Esophagus (tissue), 2 donors: ENCODE data around the gene FHL2. TPM values are rescaled to one million over a fixed set of nuclear protein-coding genes. Genes with fewer than 3 reads are reported as not detected.

Experiments used
- H3K27ac ChIP-seq, 2 donors: one replicate each; pipeline ENCODE4 v1.5.1; 2013; ENCODE audit warnings: low read depth in 2 of 2, mild to moderate bottlenecking in 2 of 2, inconsistent platforms in 1 of 2, low read length in 1 of 2, moderate library complexity in 1 of 2
- H3K27me3 ChIP-seq, 2 donors: one replicate each; pipeline ENCODE4 v1.6.1; 2013; ENCODE audit warnings: low read length in 2 of 2, control low read depth in 1 of 2, mild to moderate bottlenecking in 1 of 2; ENCODE audit not compliant: insufficient read depth in 2 of 2, control insufficient read depth in 1 of 2
- H3K36me3 ChIP-seq, 2 donors: one replicate each; pipeline ENCODE4 v1.6.1; 2013; ENCODE audit warnings: low read length in 1 of 2; ENCODE audit not compliant: control insufficient read depth in 2 of 2, insufficient read depth in 2 of 2
- H3K4me1 ChIP-seq, 2 donors: one replicate each; pipeline ENCODE4 v1.6.1; 2013; ENCODE audit warnings: low read length in 1 of 2; ENCODE audit not compliant: control insufficient read depth in 2 of 2, insufficient read depth in 2 of 2
- H3K4me3 ChIP-seq, 2 donors: one replicate each; pipeline ENCODE4 v1.5.1; 2013; ENCODE audit warnings: low read length in 2 of 2, mild to moderate bottlenecking in 2 of 2, low read depth in 1 of 2, moderate library complexity in 1 of 2
- H3K9me3 ChIP-seq, 2 donors: one replicate each; pipeline ENCODE4 v1.6.1; 2013; ENCODE audit warnings: mild to moderate bottlenecking in 2 of 2, low read depth in 1 of 2, low read length in 1 of 2, moderate library complexity in 1 of 2; ENCODE audit not compliant: control insufficient read depth in 2 of 2, insufficient read depth in 1 of 2
- WGBS, 2 donors: extraction: QIAGEN DNeasy Blood & Tissue Kit; methylation state at CpG; one replicate each; pipeline ENCODE4 v1.1.7; 2013; 5-methylcytosine and 5-hydroxymethylcytosine counted together
- polyA plus RNA-seq, 2 donors: library from polyadenylated mRNA; stranded (reverse); fragments of 200-250 nt; gene quantifications; one replicate each; pipeline ENCODE4 v1.2.3, GENCODE V29; 2013
- donor health status: healthy with polysubstance abuse.
- donor health status: Bipolar disorder and iron deficiency.

The FHL2 gene
- polyA plus RNA-seq, 2 donors, result 17.6 to 55.5 TPM

GRCh38 chr2:105362862-105363591 lies 35.8 kb downstream of the FHL2 start:
- H3K27ac ChIP-seq, result no peak overlapping the region
- peaks cover 0 to 2% of the 10 kb centered on the region in 2 donors for H3K4me1 ChIP-seq
- no peaks in the 10 kb centered on the region for H3K9me3 ChIP-seq
- 62 to 71% methylated on average over 15 of the region's 15 CpGs for WGBS, 2 donors
- no peak overlapping the region for H3K4me3 ChIP-seq
- H3K27me3 ChIP-seq, result no peaks in the 10 kb centered on the region
- peaks cover 9 to 27% of the 10 kb centered on the region in 2 donors for H3K36me3 ChIP-seq

GRCh38 chr2:105361102-105361889 lies 37.6 kb downstream of the FHL2 start:
- H3K4me3 ChIP-seq, result no peak overlapping the region
- H3K36me3 ChIP-seq, result peaks cover 8 to 21% of the 10 kb centered on the region in 2 donors
- WGBS, 2 donors, result 69 to 73% methylated on average over 11 of the region's 11 CpGs
- no peaks in the 10 kb centered on the region for H3K9me3 ChIP-seq
- H3K27ac ChIP-seq, result no peak overlapping the region
- H3K4me1 ChIP-seq, result peaks cover 0 to 2% of the 10 kb centered on the region in 2 donors
- no peaks in the 10 kb centered on the region for H3K27me3 ChIP-seq

- Histone ChIP-seq H3K27ac (no peak overlapping the region), H3K36me3 (peaks cover 7 to 15% of the 10 kb centered on the region in 2 donors)
- 43 to 59% methylated on average over 6 of the region's 6 CpGs for WGBS, 2 donors
Measured at GRCh38 chr2:105358593-105358992, 40.3 kb downstream of the FHL2 start.

GRCh38 chr2:105357122-105357521 lies 41.7 kb downstream of the FHL2 start:
- 98 to 100% methylated on average over 1 of the region's 1 CpG for WGBS, 2 donors
- Histone ChIP-seq H3K27ac (no peak overlapping the region), H3K9me3 (no peaks in the 10 kb centered on the region), H3K27me3 (no peaks in the 10 kb centered on the region), H3K36me3 (peaks cover 2 to 10% of the 10 kb centered on the region in 2 donors), H3K4me3 (no peak overlapping the region), H3K4me1 (peaks cover 0 to 2% of the 10 kb centered on the region in 2 donors)

More at GRCh38 chr2:105358593-105358992, 40.3 kb downstream of the FHL2 start:
- Histone ChIP-seq H3K9me3 (no peaks in the 10 kb centered on the region), H3K27me3 (no peaks in the 10 kb centered on the region), H3K4me1 (peaks cover 0 to 2% of the 10 kb centered on the region in 2 donors), H3K4me3 (no peak overlapping the region)

GRCh38 chr2:105344704-105345345 lies 54.0 kb downstream of the FHL2 start:
- no peak overlapping the region for H3K27ac ChIP-seq
- no peak overlapping the region for H3K4me3 ChIP-seq
- H3K4me1 ChIP-seq, result no peaks in the 10 kb centered on the region
- 42 to 63% methylated on average over 3 to 4 of the region's 4 CpGs for WGBS, 2 donors
- peaks cover 9 to 11% of the 10 kb centered on the region in 2 donors for H3K36me3 ChIP-seq
- H3K27me3 ChIP-seq, result no peaks in the 10 kb centered on the region
- H3K9me3 ChIP-seq, result no peaks in the 10 kb centered on the region

- no peaks in the 10 kb centered on the region for H3K4me1 ChIP-seq
- H3K27ac ChIP-seq, result no peak overlapping the region
- peaks cover 3 to 6% of the 10 kb centered on the region in 2 donors for H3K36me3 ChIP-seq
- H3K27me3 ChIP-seq, result no peaks in the 10 kb centered on the region
- H3K4me3 ChIP-seq, result no peak overlapping the region
- WGBS, 2 donors, result 74 to 79% methylated on average over 4 of the region's 4 CpGs
- H3K9me3 ChIP-seq, result no peaks in the 10 kb centered on the region
Measured at GRCh38 chr2:105339414-105339813, 59.4 kb downstream of the FHL2 start.

GRCh38 chr2:105338020-105338385 lies 60.8 kb downstream of the FHL2 start:
- no peaks in the 10 kb centered on the region for H3K27me3 ChIP-seq
- H3K4me3 ChIP-seq, result peak overlapping the region; percentile 59 to 69
- H3K9me3 ChIP-seq, result no peaks in the 10 kb centered on the region
- peaks cover 3 to 5% of the 10 kb centered on the region in 2 donors for H3K36me3 ChIP-seq
- 6 to 7% methylated on average over 5 of the region's 5 CpGs for WGBS, 2 donors
- no peaks in the 10 kb centered on the region for H3K4me1 ChIP-seq
- H3K27ac ChIP-seq, result peak overlapping the region; percentile 97 to 98

GRCh38 chr2:105337122-105338019 lies 61.5 kb downstream of the FHL2 start, which contains the start of gene C2orf49:
C2orf49 (plus strand) TSS chr2:105337540; CDS start chr2:105337588, 48 bp downstream.
- Histone ChIP-seq H3K4me3 (peak within 1 kb of the TSS; percentile 59 to 69), H3K36me3 (peaks cover 3 to 4% of the 10 kb centered on the region in 2 donors), H3K9me3 (no peaks in the 10 kb centered on the region), H3K4me1 (no peaks in the 10 kb centered on the region), H3K27ac (peak within 1 kb of the TSS; percentile 97 to 98), H3K27me3 (no peaks in the 10 kb centered on the region)
- 0% methylated on average over 58 of the region's 58 CpGs for WGBS, 2 donors

- no peaks in the 10 kb centered on the region for H3K4me1 ChIP-seq
- WGBS, 2 donors, result 2 to 3% methylated on average over 7 of the region's 7 CpGs
- peak overlapping the region in 1 of 2 donors; percentile 98 for H3K27ac ChIP-seq
- no peaks in the 10 kb centered on the region for H3K27me3 ChIP-seq
- peaks cover 3 to 4% of the 10 kb centered on the region in 2 donors for H3K36me3 ChIP-seq
- no peaks in the 10 kb centered on the region for H3K9me3 ChIP-seq
- H3K4me3 ChIP-seq, result peak overlapping the region; percentile 59 to 69
Measured at GRCh38 chr2:105336786-105337121, 62.1 kb downstream of the FHL2 start.
